Measurements from ENCODE around the gene USP10. TPM values are rescaled to one million over a fixed set of nuclear protein-coding genes. Genes with fewer than 3 reads are reported as not detected.

USP10 gene
- total RNA-seq, 4 donors from 2014 or later: 49.1 to 70.2 (median 60.0) TPM

DNA sequence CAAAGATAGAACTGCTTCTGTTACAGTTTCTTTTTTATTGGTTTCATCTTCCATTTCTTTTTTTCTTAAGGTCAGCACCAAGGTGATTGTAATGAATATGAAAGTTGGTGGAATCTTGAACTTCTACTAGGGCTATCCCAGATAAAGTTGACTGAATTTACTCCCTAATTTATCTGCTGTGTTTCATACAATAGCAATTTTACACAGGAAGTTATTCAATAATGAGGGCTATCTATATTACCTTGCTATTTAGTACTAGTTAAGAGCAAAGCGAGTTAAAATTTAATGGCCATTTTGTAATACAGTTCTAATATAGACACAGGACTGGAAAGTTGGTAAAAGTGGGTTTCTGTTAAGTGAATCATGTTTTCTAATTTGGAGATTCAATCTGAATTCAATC is 24.1 kb downstream of the USP10 start:
- Histone ChIP-seq H3K4me1 (peaks cover 0 to 76% (median 22%) of the 10 kb centered on the region in 3 donors), H3K27ac (no peak overlapping the region), H3K27me3 (no peaks in the 10 kb centered on the region), H3K9me3 (no peaks in the 10 kb centered on the region), H3K4me3 (no peak overlapping the region), H3K36me3 (no peaks in the 10 kb centered on the region)
- ATAC-seq: no peak
- TF ChIP-seq EP300 (IDR thresholded peaks at IDR 0.05) (no peak), CTCF (IDR thresholded peaks at IDR 0.05) (no peak), POLR2A (IDR thresholded peaks at IDR 0.05) (no peak), POLR2AphosphoS5 (IDR thresholded peaks at IDR 0.05) (no peak)
- 92 to 93% methylated on average over 1 of the region's 1 CpG for WGBS, 2 donors (ENCODE audit: low coverage in 1 of 2)

- Histone ChIP-seq H3K4me3 (no peak overlapping the region), H3K27me3 (no peaks in the 10 kb centered on the region), H3K36me3 (no peaks in the 10 kb centered on the region), H3K4me1 (peaks cover 2 to 76% (median 22%) of the 10 kb centered on the region in 3 donors), H3K9me3 (no peaks in the 10 kb centered on the region), H3K27ac (no peak overlapping the region)
- TF ChIP-seq POLR2A (IDR thresholded peaks at IDR 0.05) (no peak), EP300 (IDR thresholded peaks at IDR 0.05) (no peak), CTCF (IDR thresholded peaks at IDR 0.05) (no peak), POLR2AphosphoS5 (IDR thresholded peaks at IDR 0.05) (no peak)
- WGBS, 2 donors (ENCODE audit: low coverage in 1 of 2): 62 to 63% methylated on average over 6 of the region's 6 CpGs
- ATAC-seq: no peak
Observed at GRCh38 chr16:84724606-84725309, 25.0 kb downstream of the USP10 start.

GRCh38 chr16:84725481-84726078 is 25.8 kb downstream of the USP10 start:
- no peaks in the 10 kb centered on the region for H3K9me3 ChIP-seq
- no peaks in the 10 kb centered on the region for H3K36me3 ChIP-seq
- no peak overlapping the region for H3K4me3 ChIP-seq
- H3K4me1 ChIP-seq: peaks cover 3 to 79% (median 22%) of the 10 kb centered on the region in 3 donors
- ATAC-seq: peak; percentile 4
- WGBS, 2 donors (ENCODE audit: low coverage in 1 of 2): 49 to 66% methylated on average over 8 to 9 of the region's 9 CpGs
- H3K27me3 ChIP-seq: no peaks in the 10 kb centered on the region
- H3K27ac ChIP-seq: no peak overlapping the region
- no peak for TF ChIP-seq EP300 (IDR thresholded peaks at IDR 0.05)

DNA sequence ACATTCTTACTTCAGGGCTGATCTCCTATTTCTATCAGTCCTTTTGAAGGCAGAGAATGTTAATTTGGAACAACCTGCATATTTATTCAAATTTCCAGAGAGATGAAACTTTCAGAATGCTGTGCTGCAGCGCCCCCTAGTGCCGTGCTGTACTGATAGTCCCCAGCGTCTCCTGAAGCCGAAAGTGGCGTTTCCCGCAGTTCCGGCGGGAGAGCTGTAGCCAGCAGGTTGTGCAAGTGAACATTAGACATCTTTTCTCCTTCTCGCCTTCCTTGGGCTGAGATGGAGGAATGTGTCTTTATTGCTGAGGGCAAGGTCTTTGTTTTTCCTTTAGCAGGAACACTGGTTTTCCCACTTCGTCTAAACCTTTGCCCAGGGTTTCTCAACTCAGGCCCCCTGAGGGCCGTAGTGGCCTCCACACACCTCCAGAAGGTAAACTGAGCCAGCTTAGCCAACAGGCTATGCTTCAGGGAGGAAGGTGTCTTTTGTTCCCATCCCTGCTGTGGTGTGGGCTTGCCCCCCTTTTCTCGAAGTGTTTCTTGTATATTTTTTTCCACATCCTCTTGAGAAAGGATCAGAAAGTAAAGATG is 26.4 kb downstream of the USP10 start:
- Histone ChIP-seq H3K27ac (peak overlapping the region in 3 of 4 donors; percentile 15 to 67 (median 63)), H3K4me3 (no peak overlapping the region)
- 0 to 7% methylated on average over 6 to 9 of the region's 12 CpGs for WGBS, 2 donors (ENCODE audit: low coverage in 1 of 2)

More for the DNA sequence above, 26.4 kb downstream of the USP10 start:
- no peaks in the 10 kb centered on the region for H3K9me3 ChIP-seq
- no peaks in the 10 kb centered on the region for H3K27me3 ChIP-seq
- peak; percentile 90 for ATAC-seq
- peak; percentile 89 to 94 (median 91) for TF ChIP-seq CTCF (IDR thresholded peaks at IDR 0.05)
- TF ChIP-seq POLR2AphosphoS5 (IDR thresholded peaks at IDR 0.05): no peak
- H3K36me3 ChIP-seq: no peaks in the 10 kb centered on the region
- H3K4me1 ChIP-seq: peaks cover 3 to 84% (median 22%) of the 10 kb centered on the region in 3 donors
